ENCODE data around the gene AUTS2. TPM values are rescaled to one million over a fixed set of nuclear protein-coding genes. Genes with fewer than 3 reads are reported as not detected.

Gene AUTS2
- total and polyA plus RNA-seq, 10 donors: 6.1 to 54.8 (median 29.1) TPM

GRCh38 chr7:69654849-69655707 is 56.8 kb downstream of the AUTS2 start:
- Histone ChIP-seq H3K4me3 (no peak overlapping the region), H3K36me3 (no peaks in the 10 kb centered on the region), H3K27ac (no peak overlapping the region), H3K4me1 (peaks cover 0 to 16% (median 8%) of the 10 kb centered on the region in 6 donors), H3K9me3 (no peaks in the 10 kb centered on the region), H3K27me3 (replicated peaks in 1 of 7) (no peaks in the 10 kb centered on the region)
- no peak for DNase-seq
- no peak for TF ChIP-seq POLR2A (IDR thresholded peaks at IDR 0.05)
- TF ChIP-seq POLR2AphosphoS5 (IDR thresholded peaks at IDR 0.05): no peak
- no peak for TF ChIP-seq CTCF (IDR thresholded peaks at IDR 0.05 in 8 of 11, conservative IDR thresholded peaks at IDR 0.05 in 3 of 11)
- intact Hi-C loops (cut with DNase I; ENCODE audit: low total_unique reads): no loop called here
- 84 to 92% (median 87%) methylated on average over 6 of the region's 6 CpGs for WGBS, 5 donors

GRCh38 chr7:69656077-69656476 is 57.8 kb downstream of the AUTS2 start:
- TF ChIP-seq CTCF (IDR thresholded peaks at IDR 0.05 in 8 of 11, conservative IDR thresholded peaks at IDR 0.05 in 3 of 11): no peak
- peaks cover 0 to 16% (median 8%) of the 10 kb centered on the region in 6 donors for H3K4me1 ChIP-seq
- 73 to 95% (median 88%) methylated on average over 2 of the region's 2 CpGs for WGBS, 5 donors

GRCh38 chr7:69656890-69657289 is 58.6 kb downstream of the AUTS2 start:
- Histone ChIP-seq H3K36me3 (no peaks in the 10 kb centered on the region), H3K27ac (no peak overlapping the region), H3K4me3 (no peak overlapping the region), H3K27me3 (replicated peaks in 1 of 7) (no peaks in the 10 kb centered on the region), H3K9me3 (no peaks in the 10 kb centered on the region), H3K4me1 (peaks cover 0 to 16% (median 8%) of the 10 kb centered on the region in 6 donors)
- TF ChIP-seq POLR2AphosphoS5 (IDR thresholded peaks at IDR 0.05): no peak
- no peak for DNase-seq
- intact Hi-C loops (cut with DNase I; ENCODE audit: low total_unique reads): no loop called here
- WGBS, 5 donors: 64 to 92% (median 67%) methylated on average over 5 of the region's 5 CpGs

More at GRCh38 chr7:69656077-69656476, 57.8 kb downstream of the AUTS2 start:
- intact Hi-C loops (cut with DNase I; ENCODE audit: low total_unique reads): no loop called here
- no peak overlapping the region for H3K4me3 ChIP-seq
- no peaks in the 10 kb centered on the region for H3K9me3 ChIP-seq
- H3K27ac ChIP-seq: no peak overlapping the region
- DNase-seq: no peak
- no peaks in the 10 kb centered on the region for H3K36me3 ChIP-seq
- H3K27me3 ChIP-seq (replicated peaks in 1 of 7): no peaks in the 10 kb centered on the region

- WGBS, 5 donors: 89 to 95% (median 92%) methylated on average over 4 of the region's 4 CpGs
- Histone ChIP-seq H3K36me3 (no peaks in the 10 kb centered on the region), H3K27me3 (replicated peaks in 1 of 7) (no peaks in the 10 kb centered on the region), H3K4me1 (peaks cover 0 to 16% (median 8%) of the 10 kb centered on the region in 6 donors), H3K9me3 (no peaks in the 10 kb centered on the region), H3K4me3 (no peak overlapping the region), H3K27ac (no peak overlapping the region)
- TF ChIP-seq POLR2AphosphoS5 (IDR thresholded peaks at IDR 0.05) (no peak), POLR2A (IDR thresholded peaks at IDR 0.05) (no peak), CTCF (IDR thresholded peaks at IDR 0.05 in 8 of 11, conservative IDR thresholded peaks at IDR 0.05 in 3 of 11) (no peak)
- intact Hi-C loops (cut with DNase I; ENCODE audit: low total_unique reads): no loop called here
- no peak for DNase-seq
Measured at GRCh38 chr7:69657331-69657730, 59.1 kb downstream of the AUTS2 start.

Measured in spleen (tissue), 11 donors.